GM12878 (cell line): ENCODE measurements around the gene DIS3L2. TPM values are rescaled to one million over a fixed set of nuclear protein-coding genes. Genes with fewer than 3 reads are reported as not detected.

Source experiments
- ATAC-seq: fragments of 200-7000 bp; cut with Tn5 transposase; 3 replicates; pipeline ENCODE4 v1.9.1; 2020; ENCODE audit warnings: mild to moderate bottlenecking, moderate library complexity
- BruUV-seq: library from RNA; stranded (reverse); fragments of 400-500 nt; replicated peaks from 2 replicates; lab custom pipeline; 2021; lab: Mats Ljungman, UMichigan
- CTCF ChIA-PET: fragments of 300-600 bp; sonication (Branson Sonifier 250); formaldehyde crosslinking; extraction: SDS; loops from one replicate; lab custom pipeline; 2021; ENCODE audit warnings: inconsistent platforms; lab: Yijun Ruan, JAX
- POLR2A ChIA-PET: fragments of 350-600 bp; formaldehyde crosslinking; extraction: SDS; loops from one replicate; lab custom pipeline; 2021; ENCODE audit warnings: inconsistent platforms; lab: Charles Lee
- RAD21 ChIA-PET: fragments of 300-600 bp; sonication (Branson Sonifier 250); formaldehyde crosslinking; loops from one replicate; lab custom pipeline; 2023; ENCODE audit warnings: antibody characterized with exemption; ENCODE audit not compliant: unreplicated experiment; lab: Charles Lee
- SMC1A ChIA-PET: fragments of 300-600 bp; sonication (Branson Sonifier 250); formaldehyde crosslinking; loops from one replicate; lab custom pipeline; 2023; ENCODE audit not compliant: unreplicated experiment, uncharacterized antibody; lab: Charles Lee
- DNase-seq: peaks from one replicate; pipeline ENCODE4 v3.0.0-alpha.2; 2011; ENCODE audit warnings: low read depth, low spot score
- FAIRE-seq: peaks from 3 replicates; lab custom pipeline; 2011; peaks lifted over from hg19 to GRCh38; lab: Jason Lieb, UNC
- H2AFZ ChIP-seq: 2 replicates; pipeline ENCODE4 v1.6.0; 2011; ENCODE audit warnings: low read depth, low read length, control low read depth; ENCODE audit not compliant: control insufficient read depth
- H3K27ac ChIP-seq: 2 replicates; pipeline ENCODE4 v1.5.1; 2011; ENCODE audit warnings: control low read depth; ENCODE audit not compliant: control insufficient read depth, insufficient read depth
- H3K27me3 ChIP-seq, 2 experiments: replicated peaks in 1 of 2; 2 replicates each; pipeline versions ENCODE4 v1.6.0 to v1.6.1; 2011; ENCODE audit warnings: low read length in 1 of 2; ENCODE audit not compliant: control insufficient read depth in 2 of 2, insufficient read depth in 2 of 2
- H3K36me3 ChIP-seq, 2 experiments: 2 replicates each; pipeline ENCODE4 v1.5.1; 2011; ENCODE audit warnings: low read length in 1 of 2; ENCODE audit not compliant: control insufficient read depth in 2 of 2, insufficient read depth in 2 of 2
- H3K4me1 ChIP-seq: 2 replicates; pipeline ENCODE4 v1.6.1; 2011; ENCODE audit warnings: mild to moderate bottlenecking, low read length, moderate library complexity, mixed read lengths; ENCODE audit not compliant: control insufficient read depth, insufficient read depth
- H3K4me2 ChIP-seq: 2 replicates; pipeline ENCODE4 v1.6.0; 2011; ENCODE audit warnings: control low read depth; ENCODE audit not compliant: control insufficient read depth, insufficient read depth
- H3K4me3 ChIP-seq: fragments of 200-600 bp; sonication (generic); 2 replicates; pipeline ENCODE4 v1.5.1; 2016
- H3K79me2 ChIP-seq: 2 replicates; pipeline ENCODE4 v1.6.0; 2011; ENCODE audit warnings: low read length; ENCODE audit not compliant: control insufficient read depth, insufficient read depth
- H3K9ac ChIP-seq: 2 replicates; pipeline ENCODE4 v1.8.0; 2011; ENCODE audit warnings: low read length, control low read depth, mixed read lengths; ENCODE audit not compliant: control insufficient read depth, insufficient read depth
- H3K9me3 ChIP-seq: replicated peaks from 3 replicates; pipeline ENCODE4 v1.5.1; 2011; ENCODE audit warnings: mild to moderate bottlenecking, low read length; ENCODE audit not compliant: control insufficient read depth, insufficient read depth
- H4K20me1 ChIP-seq: 2 replicates; pipeline ENCODE4 v1.6.0; 2011; ENCODE audit not compliant: control insufficient read depth, insufficient read depth
- BHLHE40 ChIP-seq, 2 experiments: fragments of 450-650 bp in 1 of 2; IDR thresholded peaks; 2 replicates each; pipeline ENCODE4 v1.6.1; 2011 to 2017; ENCODE audit warnings: low read depth in 2 of 2, borderline replicate concordance in 1 of 2, improper control_type of control experiment in 1 of 2, low read length in 1 of 2, mild to moderate bottlenecking in 1 of 2
- CHD2 ChIP-seq: IDR thresholded peaks from 2 replicates; pipeline ENCODE4 v1.6.1; 2011; ENCODE audit warnings: low read depth, low read length, improper control_type of control experiment, borderline replicate concordance
- CREB1 ChIP-seq: IDR thresholded peaks from 2 replicates; pipeline ENCODE4 v1.6.1; 2012; ENCODE audit warnings: low read depth, mild to moderate bottlenecking, inconsistent platforms
- CTCF ChIP-seq, 3 experiments: IDR thresholded peaks in 2 of 3; conservative IDR thresholded peaks in 1 of 3; 2 replicates each; pipeline ENCODE4 v1.5.1; 2011; ENCODE audit warnings: low read depth in 3 of 3, low read length in 3 of 3, mild to moderate bottlenecking in 3 of 3, control low read depth in 2 of 3, moderate library complexity in 2 of 3, inconsistent platforms in 1 of 3, mixed read lengths in 1 of 3; ENCODE audit not compliant: control insufficient read depth in 2 of 3, insufficient read depth in 1 of 3; ENCODE audit errors: extremely low read depth in 1 of 3
- DPF2 ChIP-seq: fragments of 450-650 bp; IDR thresholded peaks from 2 replicates; pipeline ENCODE4 v1.6.1; 2017; ENCODE audit warnings: mild to moderate bottlenecking
- HCFC1 ChIP-seq: fragments of 150-350 bp; IDR thresholded peaks from 2 replicates; pipeline ENCODE4 v1.6.1; 2014; ENCODE audit warnings: low read length
- IKZF1 ChIP-seq: fragments of 450-650 bp; conservative IDR thresholded peaks from 2 replicates; pipeline ENCODE4 v1.6.1; 2017; ENCODE audit warnings: antibody characterized with exemption, mild to moderate bottlenecking
- NFXL1 ChIP-seq: fragments of 450-650 bp; IDR thresholded peaks from 2 replicates; pipeline ENCODE4 v1.6.1; 2017; ENCODE audit warnings: antibody characterized with exemption, mild to moderate bottlenecking, borderline replicate concordance
- NR2F1 ChIP-seq: fragments of 450-650 bp; conservative IDR thresholded peaks from 2 replicates; pipeline ENCODE4 v1.6.1; 2017; ENCODE audit warnings: mild to moderate bottlenecking
- NRF1 ChIP-seq: conservative IDR thresholded peaks from 2 replicates; pipeline ENCODE4 v1.6.1; 2011; ENCODE audit warnings: mild to moderate bottlenecking, low read depth, low read length, improper control_type of control experiment
- PAX8 ChIP-seq: fragments of 450-650 bp; IDR thresholded peaks from 2 replicates; pipeline ENCODE4 v1.6.1; 2017; ENCODE audit warnings: mild to moderate bottlenecking, moderate library complexity
- PRDM15 ChIP-seq: fragments of 450-650 bp; formaldehyde crosslinking; IDR thresholded peaks from 2 replicates; pipeline ENCODE4 v1.4.0; 2020; ENCODE audit warnings: mild to moderate bottlenecking, moderate library complexity
- RAD21 ChIP-seq: IDR thresholded peaks from 2 replicates; pipeline ENCODE4 v1.6.1; 2011; ENCODE audit warnings: mild to moderate bottlenecking, low read depth, low read length, moderate library complexity; ENCODE audit not compliant: insufficient read depth
- RELA ChIP-seq: fragments of 450-650 bp; IDR thresholded peaks from 2 replicates; pipeline ENCODE4 v1.8.0; 2014; ENCODE audit warnings: borderline replicate concordance; ENCODE audit not compliant: partially characterized antibody
- SMAD5 ChIP-seq: IDR thresholded peaks from 2 replicates; pipeline ENCODE4 v1.6.1; 2016; ENCODE audit warnings: antibody characterized with exemption, low read depth
- SRF ChIP-seq, 2 experiments: IDR thresholded peaks; 2 replicates each; pipeline ENCODE4 v1.6.1; 2011; ENCODE audit warnings: low read depth in 2 of 2, low read length in 2 of 2, mild to moderate bottlenecking in 1 of 2, moderate library complexity in 1 of 2
- TCF3 ChIP-seq: IDR thresholded peaks from 2 replicates; pipeline ENCODE4 v1.6.1; 2012; ENCODE audit warnings: low read depth, mild to moderate bottlenecking, low read length, borderline replicate concordance; ENCODE audit not compliant: insufficient read depth
- WRNIP1 ChIP-seq: IDR thresholded peaks from 2 replicates; pipeline ENCODE4 v1.6.1; 2011; ENCODE audit warnings: low read depth, low read length, improper control_type of control experiment, borderline replicate concordance
- YY1 ChIP-seq: IDR thresholded peaks from 2 replicates; pipeline ENCODE4 v1.6.1; 2011; ENCODE audit warnings: low read depth, mild to moderate bottlenecking, low read length
- ZNF217 ChIP-seq: fragments of 450-650 bp; IDR thresholded peaks from 2 replicates; pipeline ENCODE4 v1.6.1; 2017; ENCODE audit warnings: antibody characterized with exemption, mild to moderate bottlenecking
- WGBS: methylation state at CpG from one replicate; pipeline ENCODE4 v1.1.6; 2016; ENCODE audit warnings: low lambda C conversion rate; ENCODE audit not compliant: insufficient replicate concordance, insufficient coverage; ENCODE audit errors: missing lambda C conversion rate; 5-methylcytosine and 5-hydroxymethylcytosine counted together
- in situ Hi-C: fragments of 300-500 bp; cut with MboI; formaldehyde crosslinking; loops from 9 replicates; pipeline ENCODE4 v1.14.3; 2018; ENCODE audit warnings: mixed read lengths
- intact Hi-C: fragments of 100-400 bp; cut with micrococcal nuclease; formaldehyde crosslinking; loops from one replicate; pipeline ENCODE4 v1.14.2; 2022; ENCODE audit not compliant: unreplicated experiment
- polyA plus RNA-seq, 11 experiments: library from polyadenylated mRNA; depleted of rRNA in 4 of 11; unstranded in 6 of 11; stranded (reverse) in 5 of 11; fragments of >200 nt; fragmentation: Nextera tagmentation in 4 of 11; fragmentation: Illumina TruSeq in 1 of 11; extraction: Ambion mirVana in 4 of 11; extraction: Trizol in 1 of 11; gene quantifications; 1 replicate in 1 of 11; 2 replicates in 10 of 11; pipeline versions ENCODE4 v1.2.1 to v1.2.3, GENCODE V29; 2011 to 2016; ENCODE audit warnings: inconsistent platforms in 2 of 11, missing spikeins in 2 of 11, low read depth in 1 of 11
- total RNA-seq, 4 experiments: library from RNA; depleted of rRNA in 3 of 4; stranded (reverse); fragments of >200 nt in 3 of 4; fragmentation: Illumina TruSeq in 1 of 4; extraction: Trizol in 1 of 4; gene quantifications; 2 replicates each; pipeline versions ENCODE4 v1.2.1 to v1.2.3, GENCODE V29; 2013 to 2021

DIS3L2 gene
- total and polyA plus RNA-seq, 10 of the 15 experiments (the other 5 are each of a cell fraction or from before 2014, with no cell fraction given): 3.5 to 27.1 (median 16.0) TPM

- Histone ChIP-seq H4K20me1 (no peaks in the 10 kb centered on the region), H2AFZ (peak within 1 kb of the TSS; percentile 56), H3K79me2 (no peaks in the 10 kb centered on the region), H3K27ac (no peak within 1 kb of the TSS), H3K4me2 (peak within 1 kb of the TSS; percentile 98), H3K9me3 (no peaks in the 10 kb centered on the region), H3K36me3 (no peaks in the 10 kb centered on the region), H3K27me3 (peaks cover 6 to 11% of the 10 kb centered on the region in 2 experiments; a peak in 3 of 4 replicates), H3K4me3 (peak within 1 kb of the TSS; percentile 74; the same call in 1 of the 2 replicates), H3K4me1 (peaks cover 13% of the 10 kb centered on the region), H3K9ac (no peak within 1 kb of the TSS)
- ChIA-PET CTCF (interaction anchor here (0.5 to 1.6 kb wide), 6 partner anchors 11 to 399 kb away, joined by 3 to 5 read pairs (median 4); no protein-coding TSS in a partner anchor), POLR2A (no interaction called here), RAD21 (interaction anchor here (0.8 kb wide), 1 partner anchor 399 kb away, joined by 3 read pairs; no protein-coding TSS in a partner anchor), SMC1A (interaction anchor here (1.3 to 3.2 kb wide), 2 partner anchors 215 to 365 kb away, joined by 4 to 11 read pairs; no protein-coding TSS in a partner anchor)
- in situ Hi-C loops (no loop called here), intact Hi-C loops (loop anchor here (5.0 to 10.0 kb wide), 2 partner anchors 369 to 516 kb away; no protein-coding TSS in a partner anchor)
- under 1% methylated on average over 39 of the region's 54 CpGs for WGBS
- FAIRE-seq: no peak
- ATAC-seq: peak; percentile 82
- no peak for DNase-seq
- BruUV-seq: no TSS peak
- TF ChIP-seq ZNF217 (no peak), SRF (IDR thresholded peaks at IDR 0.05; ENCODE audit: low read depth in 2 of 2, low read length in 2 of 2) (no peak), NFXL1 (no peak), PAX8 (no peak), TCF3 (no peak), NR2F1 (no peak), BHLHE40 (IDR thresholded peaks at IDR 0.05; ENCODE audit: borderline replicate concordance in 1 of 2, low read depth in 2 of 2, low read length in 1 of 2) (peak in 1 of 2 experiments; percentile 58; a peak in 2 of 4 replicates), RAD21 (peak; percentile 45; the same call in 1 of the 2 replicates), CTCF (IDR thresholded peaks at IDR 0.05 in 2 of 3, conservative IDR thresholded peaks at IDR 0.05 in 1 of 3; ENCODE audit: control insufficient read depth in 2 of 3, extremely low read depth in 1 of 3, insufficient read depth in 1 of 3, low read depth in 3 of 3, low read length in 3 of 3) (peak; percentile 29 to 52 (median 51); a peak in 5 of 6 replicates), YY1 (no peak), NRF1 (no peak), CHD2 (no peak), RELA (no peak), SMAD5 (no peak), DPF2 (no peak), WRNIP1 (no peak), IKZF1 (0 out of 2 replicates have a peak, but pooled peaks have one; percentile 13), HCFC1 (no peak), CREB1 (peak; percentile 39; the same call in 1 of the 2 replicates), PRDM15 (CRISPR knock-in tag) (no peak)
Observed at GRCh38 chr2:231926180-231926741, 35.3 kb upstream of the DIS3L2 start, which contains the start of gene NPPC. NPPC (minus strand) TSS chr2:231926396; CDS start chr2:231926249, 147 bp downstream.
